Thyroid gland (tissue), 4 donors: ENCODE results near the gene PLEKHM1. TPM values are rescaled to one million over a fixed set of nuclear protein-coding genes. Genes with fewer than 3 reads are reported as not detected.
"Not testable (repeated sequence)": the region's sequence is repeated elsewhere in the genome, so short reads cannot be mapped to it uniquely, and the experiment has no call there.

Experiments used
- DNase-seq, 2 donors: peaks; one replicate each; pipeline ENCODE4 v3.0.0-alpha.2; 2019
- H3K27ac ChIP-seq, 3 donors: fragments of 200-600 bp; sonication (generic); 1 replicate in 2 of 3; 2 replicates in 1 of 3; pipeline ENCODE4 v1.5.1; 2016 to 2019; ENCODE audit warnings: mild to moderate bottlenecking in 1 of 3, moderate library complexity in 1 of 3
- H3K27me3 ChIP-seq: fragments of 200-600 bp; sonication (generic); one replicate; pipeline ENCODE4 v1.5.1; 2019
- H3K36me3 ChIP-seq, 2 donors: fragments of 200-600 bp; sonication (generic); one replicate each; pipeline ENCODE4 v1.5.1; 2016 to 2019
- H3K4me1 ChIP-seq, 2 donors: fragments of 200-600 bp; sonication (generic); one replicate each; pipeline ENCODE4 v1.5.1; 2017 to 2019
- H3K4me3 ChIP-seq, 3 donors: fragments of 200-600 bp; sonication (generic); replicated peaks in 1 of 3; 1 replicate in 2 of 3; 2 replicates in 1 of 3; pipeline ENCODE4 v1.5.1; 2016; ENCODE audit warnings: mild to moderate bottlenecking in 1 of 3
- H3K9me3 ChIP-seq: fragments of 200-600 bp; sonication (generic); one replicate; pipeline ENCODE4 v1.5.1; 2017
- POLR2A ChIP-seq, 2 donors: fragments of 450-650 bp; IDR thresholded peaks; one replicate each; pipeline ENCODE4 v1.6.1; 2017; ENCODE audit warnings: antibody characterized with exemption in 2 of 2, mild to moderate bottlenecking in 2 of 2, moderate library complexity in 1 of 2
- WGBS, 2 donors: methylation state at CpG; one replicate each; pipeline ENCODE4 v1.1.5; 2017; 5-methylcytosine and 5-hydroxymethylcytosine counted together
- intact Hi-C: fragments of 100-400 bp; cut with DNase I; formaldehyde crosslinking; loops from one replicate; pipeline ENCODE4 v1.15.1; 2023
- total RNA-seq, 4 donors: library from RNA; depleted of rRNA; stranded (reverse); fragments of >200 nt; gene quantifications; one replicate each; pipeline ENCODE4 v1.2.3, GENCODE V29; 2016
- TF ChIP-seq, protein P1 (sequence below), 6 experiments: fragments of 200-600 bp in 3 of 6; fragments of 450-650 bp in 3 of 6; sonication (generic) in 3 of 6; IDR thresholded peaks; one replicate each; pipeline ENCODE4 v1.5.1; 2016 to 2019; ENCODE audit warnings: antibody characterized with exemption in 6 of 6, mild to moderate bottlenecking in 2 of 6, inconsistent platforms in 1 of 6, moderate library complexity in 1 of 6

The PLEKHM1 gene
- total RNA-seq, 4 donors from 2014 or later: 47.9 to 114 (median 95.1) TPM

DNA sequence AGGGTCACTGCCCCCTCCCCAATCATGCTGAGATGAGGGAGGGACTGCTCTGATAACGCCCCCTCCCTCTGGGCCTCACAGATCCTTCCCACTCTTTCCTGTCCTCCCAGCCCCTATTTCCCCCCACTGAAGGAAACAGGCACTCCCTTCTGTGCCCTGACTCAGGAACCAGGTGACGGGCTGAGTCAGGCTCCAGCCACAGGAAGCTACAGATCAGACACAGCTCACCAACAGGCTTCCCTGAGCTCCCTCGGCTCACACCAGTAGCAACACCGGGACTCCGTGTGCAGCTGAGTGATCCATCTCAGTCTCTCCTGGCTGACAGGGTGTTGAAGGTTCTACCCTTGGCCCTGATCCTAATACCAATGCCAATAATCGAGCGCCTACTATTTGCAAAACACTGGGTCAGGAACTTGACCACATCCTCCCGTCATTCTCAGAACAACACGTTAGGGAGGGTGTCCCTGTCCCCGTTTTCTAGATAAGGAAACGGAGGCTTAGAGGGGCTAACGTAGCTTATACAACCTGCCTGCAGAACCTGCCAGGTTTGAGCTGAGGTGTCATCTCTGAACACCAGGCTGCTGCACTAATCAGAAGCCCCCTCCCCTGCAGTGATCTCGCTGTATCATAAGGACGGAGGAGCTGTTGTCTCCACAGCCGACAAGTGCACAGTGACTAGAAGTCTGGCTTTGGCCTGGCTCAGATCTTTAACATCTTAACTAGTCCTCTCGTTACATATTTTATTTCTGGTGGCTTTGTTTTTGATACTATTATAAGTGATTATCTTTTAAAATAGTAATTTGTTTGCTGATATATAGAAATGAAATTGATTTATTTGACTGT, 44.4 kb downstream of the PLEKHM1 start:
- intact Hi-C loops, H3K27me3 ChIP-seq, H3K27ac ChIP-seq, H3K9me3 ChIP-seq, DNase-seq, H3K4me3 ChIP-seq, H3K36me3 ChIP-seq, H3K4me1 ChIP-seq: not testable (repeated sequence)
- WGBS, 2 donors: 72 to 88% methylated on average over 15 to 16 of the region's 16 CpGs

DNA sequence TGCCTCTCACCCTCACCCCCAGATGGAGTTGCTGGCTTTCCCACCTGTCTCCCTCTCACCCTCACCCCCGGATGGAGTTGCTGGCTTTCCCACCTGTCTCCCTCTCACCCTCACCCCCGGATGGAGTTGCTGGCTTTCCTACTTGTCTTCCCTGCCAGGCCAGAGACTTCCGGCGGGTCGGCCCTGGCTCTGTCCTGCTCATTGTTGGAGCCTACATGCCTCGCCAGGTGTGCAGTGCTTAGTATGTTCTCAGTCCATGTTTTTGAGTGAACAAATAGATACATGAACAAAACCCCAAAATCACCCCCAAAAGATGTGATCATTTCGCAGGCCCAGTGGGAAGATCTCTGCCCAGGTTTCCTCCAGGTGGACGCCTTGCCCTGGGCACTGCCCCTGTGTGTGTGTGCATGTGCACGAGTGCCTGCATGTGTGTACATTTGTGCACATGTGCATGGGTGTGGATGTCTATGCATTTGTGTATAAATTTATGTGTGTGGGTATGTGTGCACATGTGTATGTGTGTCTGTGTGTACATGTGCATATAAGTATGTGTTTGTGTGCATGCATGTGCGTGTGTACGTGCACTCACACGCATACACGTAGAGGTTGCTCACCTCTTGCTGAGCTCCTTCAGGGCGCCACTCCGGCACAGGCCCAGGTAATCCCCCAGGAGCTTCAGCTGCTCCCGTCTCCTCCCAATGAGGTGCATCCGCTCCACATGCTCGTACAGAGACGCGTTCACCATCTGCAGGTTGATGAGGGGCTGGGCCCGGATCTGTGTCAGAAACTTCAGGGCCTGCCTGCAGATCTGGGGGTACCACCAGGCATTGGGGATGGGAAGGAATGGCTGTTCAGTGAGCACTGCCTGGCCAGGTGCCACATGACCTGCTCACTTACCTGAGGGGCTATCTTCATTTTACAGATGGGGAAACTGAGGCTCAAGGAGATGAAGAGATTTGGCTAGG, 45.4 kb downstream of the PLEKHM1 start:
- intact Hi-C loops, H3K4me1 ChIP-seq, H3K36me3 ChIP-seq, H3K4me3 ChIP-seq, H3K27me3 ChIP-seq, DNase-seq, H3K27ac ChIP-seq, H3K9me3 ChIP-seq: not testable (repeated sequence)
- WGBS, 2 donors: 81 to 91% methylated on average over 13 to 21 of the region's 21 CpGs

DNA sequence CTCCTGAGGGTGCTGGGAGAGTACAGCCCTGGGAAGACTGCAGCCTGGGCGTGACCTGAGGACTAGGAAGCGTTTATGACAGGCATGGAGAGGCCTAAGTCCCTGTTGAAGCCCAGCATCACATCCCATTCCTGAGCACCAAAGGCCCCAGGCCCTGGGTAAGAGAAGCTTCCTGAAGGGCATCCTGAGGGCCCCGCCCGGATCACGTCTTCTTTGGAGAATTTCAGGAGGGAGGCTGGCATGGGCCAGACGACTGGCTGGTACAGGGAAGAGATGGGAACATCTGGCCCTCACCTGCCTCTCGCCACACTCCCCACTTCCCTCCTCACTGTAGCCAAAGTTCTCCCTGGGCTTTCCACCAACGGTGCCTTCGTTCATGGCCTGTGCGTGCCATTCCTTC, 46.2 kb downstream of the PLEKHM1 start:
- DNase-seq, intact Hi-C loops, H3K4me1 ChIP-seq, H3K4me3 ChIP-seq, H3K27ac ChIP-seq, H3K27me3 ChIP-seq, H3K36me3 ChIP-seq, H3K9me3 ChIP-seq: not testable (repeated sequence)
- WGBS, 2 donors: 89 to 91% methylated on average over 8 to 10 of the region's 10 CpGs

DNA sequence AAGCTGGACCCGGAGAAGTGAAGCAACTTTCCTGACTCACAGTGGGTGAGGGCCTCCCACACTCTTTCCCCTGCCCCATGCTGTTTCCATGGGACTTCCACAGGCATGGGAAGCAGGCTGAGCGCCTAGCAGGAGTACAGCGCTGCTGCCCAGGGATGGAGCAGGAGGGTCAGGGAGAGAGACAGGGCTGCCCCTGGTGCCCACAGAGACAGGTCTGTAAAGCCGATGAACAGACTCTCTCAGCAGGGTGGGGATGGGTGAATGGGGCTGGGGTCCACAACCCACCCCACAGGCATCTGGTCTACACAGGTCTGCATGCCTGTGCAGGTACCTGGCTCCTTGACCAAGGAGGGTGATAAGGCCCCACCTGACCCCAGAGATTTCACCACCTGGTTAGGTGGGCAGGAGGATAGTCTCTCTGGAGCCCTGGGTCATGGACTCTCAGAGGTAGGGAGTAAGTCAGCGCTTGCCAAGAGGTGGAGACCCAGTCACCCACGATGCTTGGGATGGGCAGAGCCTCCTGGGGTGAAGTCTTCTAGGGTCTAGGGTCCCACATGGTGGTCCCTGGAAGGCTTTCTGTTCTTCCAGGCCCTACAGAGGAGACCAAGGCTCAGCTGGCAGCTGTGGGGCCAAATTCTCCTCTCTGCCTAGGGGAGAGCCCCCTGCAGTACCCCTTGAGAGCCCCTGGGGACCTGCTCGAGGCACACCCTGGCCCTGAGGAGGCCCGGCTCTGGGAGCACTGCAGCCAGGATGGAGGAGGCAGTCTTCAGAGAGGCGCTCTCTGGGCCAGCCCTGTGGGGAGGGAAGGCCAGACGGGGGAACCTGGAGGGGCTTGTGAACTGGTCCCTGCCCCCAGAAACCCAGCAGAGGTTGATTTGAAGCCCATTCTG, 46.9 kb downstream of the PLEKHM1 start:
- peaks cover 10 to 12% of the 10 kb centered on the region in 2 donors for H3K36me3 ChIP-seq
- H3K27me3 ChIP-seq, H3K4me3 ChIP-seq, H3K27ac ChIP-seq, intact Hi-C loops, H3K9me3 ChIP-seq, H3K4me1 ChIP-seq, DNase-seq: not testable (repeated sequence)
- 94 to 97% methylated on average over 3 to 6 of the region's 10 CpGs for WGBS, 2 donors

DNA sequence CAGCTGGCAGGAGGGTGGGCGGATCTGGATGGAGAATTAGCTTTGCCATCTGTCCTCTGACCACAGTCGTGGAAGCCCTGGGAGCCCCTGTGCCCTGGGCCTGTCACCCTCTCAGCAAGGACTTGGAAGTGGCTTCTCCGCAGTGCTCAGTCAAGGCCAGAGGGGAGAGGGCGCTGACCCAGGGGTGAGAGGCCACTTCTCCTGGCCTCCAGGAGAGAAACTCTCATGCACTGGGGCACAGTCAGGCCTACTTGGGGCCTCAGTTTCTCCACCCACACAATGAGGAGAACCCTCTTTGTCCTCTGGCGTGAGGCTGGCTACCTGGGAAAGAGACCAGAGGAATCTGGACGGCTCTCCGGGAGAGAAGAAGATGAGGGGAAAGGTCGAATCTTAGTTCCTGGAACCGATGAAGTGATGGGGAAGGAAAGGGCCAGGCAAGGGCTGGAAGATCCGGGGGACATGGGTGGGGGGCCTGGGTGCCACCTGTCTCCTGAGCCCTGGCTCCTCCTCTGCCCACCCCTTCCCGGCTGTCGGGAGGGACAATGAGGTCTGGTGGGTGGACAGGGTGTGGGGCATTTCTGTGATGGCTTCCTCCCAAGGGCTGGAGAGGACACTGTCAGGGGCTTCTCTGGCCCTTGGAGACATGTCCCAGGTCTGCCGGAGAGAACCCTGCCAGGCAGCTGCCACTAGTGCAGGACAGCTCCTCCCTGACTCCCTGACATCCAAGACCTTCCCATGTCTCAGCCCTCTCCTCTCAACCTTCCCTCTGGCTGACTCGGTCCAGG, 48.8 kb downstream of the PLEKHM1 start:
- Histone ChIP-seq H3K27me3 (no peaks in the 10 kb centered on the region), H3K36me3 (peaks cover 20 to 24% of the 10 kb centered on the region in 2 donors), H3K9me3 (no peaks in the 10 kb centered on the region), H3K4me3 (no peak overlapping the region), H3K4me1 (no peaks in the 10 kb centered on the region), H3K27ac (no peak overlapping the region)
- intact Hi-C loops: no loop called here
- 85 to 88% methylated on average over 12 to 13 of the region's 14 CpGs for WGBS, 2 donors
- no peak for DNase-seq
- TF ChIP-seq, protein P1, sequence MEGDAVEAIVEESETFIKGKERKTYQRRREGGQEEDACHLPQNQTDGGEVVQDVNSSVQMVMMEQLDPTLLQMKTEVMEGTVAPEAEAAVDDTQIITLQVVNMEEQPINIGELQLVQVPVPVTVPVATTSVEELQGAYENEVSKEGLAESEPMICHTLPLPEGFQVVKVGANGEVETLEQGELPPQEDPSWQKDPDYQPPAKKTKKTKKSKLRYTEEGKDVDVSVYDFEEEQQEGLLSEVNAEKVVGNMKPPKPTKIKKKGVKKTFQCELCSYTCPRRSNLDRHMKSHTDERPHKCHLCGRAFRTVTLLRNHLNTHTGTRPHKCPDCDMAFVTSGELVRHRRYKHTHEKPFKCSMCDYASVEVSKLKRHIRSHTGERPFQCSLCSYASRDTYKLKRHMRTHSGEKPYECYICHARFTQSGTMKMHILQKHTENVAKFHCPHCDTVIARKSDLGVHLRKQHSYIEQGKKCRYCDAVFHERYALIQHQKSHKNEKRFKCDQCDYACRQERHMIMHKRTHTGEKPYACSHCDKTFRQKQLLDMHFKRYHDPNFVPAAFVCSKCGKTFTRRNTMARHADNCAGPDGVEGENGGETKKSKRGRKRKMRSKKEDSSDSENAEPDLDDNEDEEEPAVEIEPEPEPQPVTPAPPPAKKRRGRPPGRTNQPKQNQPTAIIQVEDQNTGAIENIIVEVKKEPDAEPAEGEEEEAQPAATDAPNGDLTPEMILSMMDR (IDR thresholded peaks at IDR 0.05): no peak
- TF ChIP-seq POLR2A (IDR thresholded peaks at IDR 0.05): no peak

DNA sequence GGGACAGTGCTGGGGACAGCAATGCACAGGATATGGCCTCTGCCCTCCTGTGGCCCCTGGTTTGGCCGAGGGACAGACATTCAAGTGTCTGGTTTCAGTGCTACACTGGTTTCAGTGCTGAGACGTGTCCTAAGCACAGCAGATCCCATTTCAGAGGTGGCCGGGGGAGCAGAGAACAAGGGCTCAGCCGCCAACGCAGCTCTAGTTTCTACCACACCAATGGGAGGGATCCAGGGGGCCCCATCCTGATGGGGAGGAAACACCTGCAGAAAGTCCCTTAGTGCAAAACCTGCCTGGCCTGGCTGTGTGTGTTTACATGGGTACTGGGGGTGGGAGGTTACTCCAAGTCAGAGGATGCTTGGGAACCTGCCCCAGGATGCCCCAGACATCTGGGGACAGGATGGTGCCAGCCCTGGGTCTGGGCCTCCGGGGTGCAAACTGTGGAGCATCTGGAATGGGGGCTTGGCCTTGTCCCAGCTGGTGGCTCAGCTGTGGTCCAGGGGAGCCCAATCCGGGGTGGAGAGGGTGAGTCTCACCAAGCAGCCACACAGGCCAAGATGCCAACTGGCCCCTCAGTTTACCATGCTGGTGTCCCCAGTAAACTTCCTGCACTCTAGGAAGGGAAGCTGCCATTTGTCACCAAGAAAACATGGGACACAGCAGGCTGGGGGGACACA, 49.5 kb downstream of the PLEKHM1 start:
- H3K4me1 ChIP-seq, DNase-seq, H3K4me3 ChIP-seq, H3K27ac ChIP-seq, H3K9me3 ChIP-seq, intact Hi-C loops, H3K27me3 ChIP-seq: not testable (repeated sequence)
- 77 to 82% methylated on average over 6 to 7 of the region's 7 CpGs for WGBS, 2 donors
- H3K36me3 ChIP-seq: peaks cover 20 to 32% of the 10 kb centered on the region in 2 donors
